PFSK-1 (cell line): Measurements from ENCODE around the gene COL23A1.

Experiments used
- POLR2AphosphoS5 ChIP-seq: IDR thresholded peaks from 2 replicates; pipeline ENCODE4 v1.6.1; 2012; ENCODE audit warnings: low read depth, mild to moderate bottlenecking, control low read depth, low read length, moderate library complexity
- TAF1 ChIP-seq: IDR thresholded peaks from 2 replicates; pipeline ENCODE4 v1.6.1; 2012; ENCODE audit warnings: low read length, control low read depth, borderline replicate concordance; ENCODE audit not compliant: insufficient read depth

DNA sequence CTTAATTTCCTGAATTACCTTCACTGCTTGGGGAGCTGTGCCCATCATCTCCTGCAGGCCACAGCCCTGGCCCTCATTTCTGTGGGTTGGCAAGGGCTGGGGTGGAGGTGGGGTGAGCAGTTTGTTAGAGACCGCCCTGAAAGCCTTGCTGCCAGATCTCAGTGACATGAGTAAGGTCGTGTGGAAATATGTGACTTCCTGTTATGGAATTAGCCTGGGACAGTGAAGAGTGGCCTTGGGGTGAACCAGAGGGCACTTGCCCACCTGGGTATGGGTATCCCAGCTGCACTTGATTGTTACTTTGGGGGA is 388.3 kb downstream of the COL23A1 start:
- TF ChIP-seq POLR2AphosphoS5 (no peak), TAF1 (no peak)
